Measurements from ENCODE around the gene GRB2.

GRCh38 chr17:75365931-75366275 lies 39.6 kb downstream of the GRB2 start:
- TF ChIP-seq POLR2A (IDR thresholded peaks at IDR 0.05) = no peak
- TF ChIP-seq CTCF (IDR thresholded peaks at IDR 0.05) = no peak

Measured in lower leg skin (tissue), 3 donors.